Measurements from ENCODE around the gene PCDHA8.
"Not testable (repeated sequence)": the region's sequence is repeated elsewhere in the genome, so short reads cannot be mapped to it uniquely, and the experiment has no call there.

The PCDHA8 gene

DNA sequence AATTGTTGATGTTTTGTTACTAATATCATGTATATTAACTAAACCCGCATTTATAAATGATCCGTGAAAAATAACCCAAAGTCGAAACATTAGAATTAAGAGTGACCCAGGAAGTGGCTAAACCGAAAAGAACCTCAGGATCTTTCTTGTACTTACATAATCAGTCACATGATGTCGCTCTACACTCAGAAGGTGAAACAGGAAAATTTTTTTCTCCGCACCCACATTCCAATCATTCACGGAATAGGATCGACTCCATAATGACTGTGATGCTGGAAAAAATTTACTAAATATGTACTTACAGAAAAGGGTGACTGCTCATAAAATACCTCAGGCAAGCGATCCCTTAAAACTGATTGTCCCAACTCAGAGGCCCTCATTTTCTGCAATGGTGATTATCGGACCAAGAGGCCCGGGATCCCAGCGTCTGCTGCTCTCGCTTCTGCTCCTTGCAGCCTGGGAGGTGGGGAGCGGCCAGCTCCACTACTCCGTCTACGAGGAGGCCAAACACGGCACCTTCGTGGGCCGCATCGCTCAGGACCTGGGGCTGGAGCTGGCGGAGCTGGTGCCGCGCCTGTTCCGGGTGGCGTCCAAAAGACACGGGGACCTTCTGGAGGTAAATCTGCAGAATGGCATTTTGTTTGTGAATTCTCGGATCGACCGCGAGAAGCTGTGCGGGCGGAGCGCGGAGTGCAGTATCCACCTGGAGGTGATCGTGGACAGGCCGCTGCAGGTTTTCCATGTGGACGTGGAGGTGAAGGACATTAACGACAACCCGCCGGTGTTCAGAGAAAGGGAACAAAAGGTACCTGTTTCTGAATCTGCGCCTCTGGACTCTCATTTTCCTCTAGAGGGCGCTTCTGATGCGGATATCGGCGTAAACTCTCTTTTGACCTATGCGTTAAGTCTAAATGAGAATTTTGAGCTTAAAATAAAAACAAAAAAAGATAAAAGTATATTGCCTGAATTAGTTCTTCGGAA, 34.4 kb downstream of the PCDHA8 start, which contains the start of gene PCDHA12:
TSS of gene PCDHA12 (plus strand) at position 224 of the 981 bp plus-strand sequence. CDS start at position 389, 165 bp downstream.
- DNase-seq (ENCODE audit: extremely low read depth, low read depth) = no peak
- no peak for TF ChIP-seq CTCF (IDR thresholded peaks at IDR 0.05; ENCODE audit: low read depth, low read length, missing control alignments)
- H3K4me3 ChIP-seq (replicated peaks; ENCODE audit: low read depth, low read length) = no peak within 1 kb of the TSS

- DNase-seq (ENCODE audit: extremely low read depth, low read depth) = not testable (repeated sequence)
Measured at GRCh38 chr5:140876541-140877261, 35.7 kb downstream of the PCDHA8 start.

DNA sequence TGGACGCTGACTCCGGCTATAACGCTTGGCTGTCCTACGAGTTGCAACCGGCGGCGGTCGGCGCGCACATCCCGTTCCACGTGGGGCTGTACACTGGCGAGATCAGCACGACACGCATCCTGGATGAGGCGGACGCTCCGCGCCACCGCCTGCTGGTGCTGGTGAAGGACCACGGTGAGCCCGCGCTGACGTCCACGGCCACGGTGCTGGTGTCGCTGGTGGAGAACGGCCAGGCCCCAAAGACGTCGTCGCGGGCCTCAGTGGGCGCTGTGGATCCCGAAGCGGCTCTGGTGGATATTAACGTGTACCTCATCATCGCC, 36.2 kb downstream of the PCDHA8 start:
- no peak for DNase-seq (ENCODE audit: extremely low read depth, low read depth)
- H3K4me3 ChIP-seq (replicated peaks; ENCODE audit: low read depth, low read length) = no peak overlapping the region
- TF ChIP-seq CTCF (IDR thresholded peaks at IDR 0.05; ENCODE audit: low read depth, low read length, missing control alignments) = no peak

More at GRCh38 chr5:140876541-140877261, 35.7 kb downstream of the PCDHA8 start:
- H3K4me3 ChIP-seq (replicated peaks; ENCODE audit: low read depth, low read length) = not testable (repeated sequence)

GRCh38 chr5:140881889-140882590, 41.1 kb downstream of the PCDHA8 start, which contains the start of gene PCDHA13:
Gene PCDHA13, plus strand, starts transcription at chr5:140882124. Its CDS starts 145 bp downstream, at chr5:140882269.
- DNase-seq (ENCODE audit: extremely low read depth, low read depth) = no peak
- no peak within 1 kb of the TSS for H3K4me3 ChIP-seq (replicated peaks; ENCODE audit: low read depth, low read length)
- peak; percentile 24 for TF ChIP-seq CTCF (IDR thresholded peaks at IDR 0.05; ENCODE audit: low read depth, low read length, missing control alignments)

- DNase-seq (ENCODE audit: extremely low read depth, low read depth) = no peak
- TF ChIP-seq CTCF (IDR thresholded peaks at IDR 0.05; ENCODE audit: low read depth, low read length, missing control alignments) = peak; percentile 25
- H3K4me3 ChIP-seq (replicated peaks; ENCODE audit: low read depth, low read length) = no peak overlapping the region
Measured at GRCh38 chr5:140882591-140882899, 41.6 kb downstream of the PCDHA8 start.

DNA sequence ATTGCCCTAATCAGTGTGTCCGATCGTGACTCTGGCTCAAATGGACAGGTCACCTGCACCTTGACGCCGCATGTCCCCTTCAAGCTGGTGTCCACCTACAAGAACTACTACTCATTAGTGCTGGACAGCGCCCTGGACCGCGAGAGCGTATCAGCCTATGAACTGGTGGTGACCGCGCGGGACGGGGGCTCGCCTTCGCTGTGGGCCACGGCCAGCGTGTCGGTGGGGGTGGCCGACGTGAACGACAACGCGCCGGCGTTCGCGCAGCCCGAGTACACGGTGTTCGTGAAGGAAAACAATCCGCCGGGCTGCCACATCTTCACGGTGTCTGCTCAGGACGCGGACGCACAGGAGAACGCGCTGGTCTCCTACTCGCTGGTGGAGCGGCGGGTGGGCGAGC, 42.4 kb downstream of the PCDHA8 start:
- no peak for DNase-seq (ENCODE audit: extremely low read depth, low read depth)
- no peak for TF ChIP-seq CTCF (IDR thresholded peaks at IDR 0.05; ENCODE audit: low read depth, low read length, missing control alignments)
- H3K4me3 ChIP-seq (replicated peaks; ENCODE audit: low read depth, low read length) = no peak overlapping the region

Measured in HFF-Myc (cell line).